ENCODE data around the gene LSM14A. TPM values are rescaled to one million over a fixed set of nuclear protein-coding genes. Genes with fewer than 3 reads are reported as not detected.
A peak's percentile ranks its signal among the peaks of the same experiment; 100 is the strongest.

LSM14A gene
- total RNA-seq, 1 experiment from 2014 or later: 161 TPM

DNA sequence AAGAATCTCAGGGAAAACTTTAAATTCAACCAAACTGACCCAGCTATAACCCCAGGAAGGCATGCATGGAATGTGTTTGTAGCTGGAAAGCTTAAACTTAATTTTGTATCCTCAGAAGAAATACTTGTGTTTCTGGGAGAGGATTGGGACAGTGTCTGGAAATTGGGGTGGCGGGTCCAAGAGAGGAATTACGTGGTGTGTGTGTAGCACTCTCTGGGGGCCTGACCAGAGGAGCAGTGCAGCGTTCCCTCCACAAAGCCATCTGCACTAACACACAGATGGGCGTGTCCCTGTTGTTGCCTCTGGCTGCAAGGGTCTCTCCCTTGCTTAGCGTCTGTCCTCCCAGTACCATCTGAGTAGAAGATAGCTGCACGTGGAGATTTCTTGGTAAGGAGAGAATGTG, 88.5 kb downstream of the LSM14A start:
- no peak overlapping the region for H3K4me3 Mint-ChIP-seq

More for the DNA sequence above, 88.5 kb downstream of the LSM14A start:
- Mint-ChIP-seq H3K27me3 (ENCODE audit: low read depth) (no peaks in the 10 kb centered on the region), H3K9me3 (no peaks in the 10 kb centered on the region), H3K36me3 (no peaks in the 10 kb centered on the region), H3K27ac (peak overlapping the region; percentile 71; the same call in 1 of the 2 replicates), H3K4me1 (peaks cover 34% of the 10 kb centered on the region)
- ATAC-seq: peak; percentile 66
- ChIA-PET POLR2A (no interaction called here), CTCF (interaction anchor here (1.0 to 1.3 kb wide), 3 partner anchors 20 to 219 kb away, joined by 3 to 5 read pairs (median 4); no protein-coding TSS in a partner anchor)
- DNase-seq (ENCODE audit: low spot score): no peak
- TF ChIP-seq ZBTB21 (CRISPR knock-in tag; IDR thresholded peaks at IDR 0.05; ENCODE audit: borderline replicate concordance) (no peak), ZNF396 (CRISPR knock-in tag; IDR thresholded peaks at IDR 0.05; ENCODE audit: borderline replicate concordance) (no peak), ZNF219 (CRISPR knock-in tag; IDR thresholded peaks at IDR 0.05; ENCODE audit: borderline replicate concordance) (no peak), MYBL2 (CRISPR knock-in tag; IDR thresholded peaks at IDR 0.05) (no peak), FOXJ3 (CRISPR knock-in tag; IDR thresholded peaks at IDR 0.05; ENCODE audit: borderline replicate concordance) (no peak)
- TF ChIP-seq, protein P1, sequence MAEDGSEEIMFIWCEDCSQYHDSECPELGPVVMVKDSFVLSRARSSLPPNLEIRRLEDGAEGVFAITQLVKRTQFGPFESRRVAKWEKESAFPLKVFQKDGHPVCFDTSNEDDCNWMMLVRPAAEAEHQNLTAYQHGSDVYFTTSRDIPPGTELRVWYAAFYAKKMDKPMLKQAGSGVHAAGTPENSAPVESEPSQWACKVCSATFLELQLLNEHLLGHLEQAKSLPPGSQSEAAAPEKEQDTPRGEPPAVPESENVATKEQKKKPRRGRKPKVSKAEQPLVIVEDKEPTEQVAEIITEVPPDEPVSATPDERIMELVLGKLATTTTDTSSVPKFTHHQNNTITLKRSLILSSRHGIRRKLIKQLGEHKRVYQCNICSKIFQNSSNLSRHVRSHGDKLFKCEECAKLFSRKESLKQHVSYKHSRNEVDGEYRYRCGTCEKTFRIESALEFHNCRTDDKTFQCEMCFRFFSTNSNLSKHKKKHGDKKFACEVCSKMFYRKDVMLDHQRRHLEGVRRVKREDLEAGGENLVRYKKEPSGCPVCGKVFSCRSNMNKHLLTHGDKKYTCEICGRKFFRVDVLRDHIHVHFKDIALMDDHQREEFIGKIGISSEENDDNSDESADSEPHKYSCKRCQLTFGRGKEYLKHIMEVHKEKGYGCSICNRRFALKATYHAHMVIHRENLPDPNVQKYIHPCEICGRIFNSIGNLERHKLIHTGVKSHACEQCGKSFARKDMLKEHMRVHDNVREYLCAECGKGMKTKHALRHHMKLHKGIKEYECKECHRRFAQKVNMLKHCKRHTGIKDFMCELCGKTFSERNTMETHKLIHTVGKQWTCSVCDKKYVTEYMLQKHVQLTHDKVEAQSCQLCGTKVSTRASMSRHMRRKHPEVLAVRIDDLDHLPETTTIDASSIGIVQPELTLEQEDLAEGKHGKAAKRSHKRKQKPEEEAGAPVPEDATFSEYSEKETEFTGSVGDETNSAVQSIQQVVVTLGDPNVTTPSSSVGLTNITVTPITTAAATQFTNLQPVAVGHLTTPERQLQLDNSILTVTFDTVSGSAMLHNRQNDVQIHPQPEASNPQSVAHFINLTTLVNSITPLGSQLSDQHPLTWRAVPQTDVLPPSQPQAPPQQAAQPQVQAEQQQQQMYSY (CRISPR knock-in tag; IDR thresholded peaks at IDR 0.05): no peak
- TF ChIP-seq, protein P2, sequence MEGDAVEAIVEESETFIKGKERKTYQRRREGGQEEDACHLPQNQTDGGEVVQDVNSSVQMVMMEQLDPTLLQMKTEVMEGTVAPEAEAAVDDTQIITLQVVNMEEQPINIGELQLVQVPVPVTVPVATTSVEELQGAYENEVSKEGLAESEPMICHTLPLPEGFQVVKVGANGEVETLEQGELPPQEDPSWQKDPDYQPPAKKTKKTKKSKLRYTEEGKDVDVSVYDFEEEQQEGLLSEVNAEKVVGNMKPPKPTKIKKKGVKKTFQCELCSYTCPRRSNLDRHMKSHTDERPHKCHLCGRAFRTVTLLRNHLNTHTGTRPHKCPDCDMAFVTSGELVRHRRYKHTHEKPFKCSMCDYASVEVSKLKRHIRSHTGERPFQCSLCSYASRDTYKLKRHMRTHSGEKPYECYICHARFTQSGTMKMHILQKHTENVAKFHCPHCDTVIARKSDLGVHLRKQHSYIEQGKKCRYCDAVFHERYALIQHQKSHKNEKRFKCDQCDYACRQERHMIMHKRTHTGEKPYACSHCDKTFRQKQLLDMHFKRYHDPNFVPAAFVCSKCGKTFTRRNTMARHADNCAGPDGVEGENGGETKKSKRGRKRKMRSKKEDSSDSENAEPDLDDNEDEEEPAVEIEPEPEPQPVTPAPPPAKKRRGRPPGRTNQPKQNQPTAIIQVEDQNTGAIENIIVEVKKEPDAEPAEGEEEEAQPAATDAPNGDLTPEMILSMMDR (IDR thresholded peaks at IDR 0.05): no peak
- TF ChIP-seq, protein P3, sequence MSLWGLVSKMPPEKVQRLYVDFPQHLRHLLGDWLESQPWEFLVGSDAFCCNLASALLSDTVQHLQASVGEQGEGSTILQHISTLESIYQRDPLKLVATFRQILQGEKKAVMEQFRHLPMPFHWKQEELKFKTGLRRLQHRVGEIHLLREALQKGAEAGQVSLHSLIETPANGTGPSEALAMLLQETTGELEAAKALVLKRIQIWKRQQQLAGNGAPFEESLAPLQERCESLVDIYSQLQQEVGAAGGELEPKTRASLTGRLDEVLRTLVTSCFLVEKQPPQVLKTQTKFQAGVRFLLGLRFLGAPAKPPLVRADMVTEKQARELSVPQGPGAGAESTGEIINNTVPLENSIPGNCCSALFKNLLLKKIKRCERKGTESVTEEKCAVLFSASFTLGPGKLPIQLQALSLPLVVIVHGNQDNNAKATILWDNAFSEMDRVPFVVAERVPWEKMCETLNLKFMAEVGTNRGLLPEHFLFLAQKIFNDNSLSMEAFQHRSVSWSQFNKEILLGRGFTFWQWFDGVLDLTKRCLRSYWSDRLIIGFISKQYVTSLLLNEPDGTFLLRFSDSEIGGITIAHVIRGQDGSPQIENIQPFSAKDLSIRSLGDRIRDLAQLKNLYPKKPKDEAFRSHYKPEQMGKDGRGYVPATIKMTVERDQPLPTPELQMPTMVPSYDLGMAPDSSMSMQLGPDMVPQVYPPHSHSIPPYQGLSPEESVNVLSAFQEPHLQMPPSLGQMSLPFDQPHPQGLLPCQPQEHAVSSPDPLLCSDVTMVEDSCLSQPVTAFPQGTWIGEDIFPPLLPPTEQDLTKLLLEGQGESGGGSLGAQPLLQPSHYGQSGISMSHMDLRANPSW (CRISPR knock-in tag; conservative IDR thresholded peaks at IDR 0.05; ENCODE audit: low read depth): no peak
- TF ChIP-seq, protein P4, sequence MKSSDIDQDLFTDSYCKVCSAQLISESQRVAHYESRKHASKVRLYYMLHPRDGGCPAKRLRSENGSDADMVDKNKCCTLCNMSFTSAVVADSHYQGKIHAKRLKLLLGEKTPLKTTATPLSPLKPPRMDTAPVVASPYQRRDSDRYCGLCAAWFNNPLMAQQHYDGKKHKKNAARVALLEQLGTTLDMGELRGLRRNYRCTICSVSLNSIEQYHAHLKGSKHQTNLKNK (CRISPR knock-in tag; IDR thresholded peaks at IDR 0.05): no peak
- TF ChIP-seq, protein P5, sequence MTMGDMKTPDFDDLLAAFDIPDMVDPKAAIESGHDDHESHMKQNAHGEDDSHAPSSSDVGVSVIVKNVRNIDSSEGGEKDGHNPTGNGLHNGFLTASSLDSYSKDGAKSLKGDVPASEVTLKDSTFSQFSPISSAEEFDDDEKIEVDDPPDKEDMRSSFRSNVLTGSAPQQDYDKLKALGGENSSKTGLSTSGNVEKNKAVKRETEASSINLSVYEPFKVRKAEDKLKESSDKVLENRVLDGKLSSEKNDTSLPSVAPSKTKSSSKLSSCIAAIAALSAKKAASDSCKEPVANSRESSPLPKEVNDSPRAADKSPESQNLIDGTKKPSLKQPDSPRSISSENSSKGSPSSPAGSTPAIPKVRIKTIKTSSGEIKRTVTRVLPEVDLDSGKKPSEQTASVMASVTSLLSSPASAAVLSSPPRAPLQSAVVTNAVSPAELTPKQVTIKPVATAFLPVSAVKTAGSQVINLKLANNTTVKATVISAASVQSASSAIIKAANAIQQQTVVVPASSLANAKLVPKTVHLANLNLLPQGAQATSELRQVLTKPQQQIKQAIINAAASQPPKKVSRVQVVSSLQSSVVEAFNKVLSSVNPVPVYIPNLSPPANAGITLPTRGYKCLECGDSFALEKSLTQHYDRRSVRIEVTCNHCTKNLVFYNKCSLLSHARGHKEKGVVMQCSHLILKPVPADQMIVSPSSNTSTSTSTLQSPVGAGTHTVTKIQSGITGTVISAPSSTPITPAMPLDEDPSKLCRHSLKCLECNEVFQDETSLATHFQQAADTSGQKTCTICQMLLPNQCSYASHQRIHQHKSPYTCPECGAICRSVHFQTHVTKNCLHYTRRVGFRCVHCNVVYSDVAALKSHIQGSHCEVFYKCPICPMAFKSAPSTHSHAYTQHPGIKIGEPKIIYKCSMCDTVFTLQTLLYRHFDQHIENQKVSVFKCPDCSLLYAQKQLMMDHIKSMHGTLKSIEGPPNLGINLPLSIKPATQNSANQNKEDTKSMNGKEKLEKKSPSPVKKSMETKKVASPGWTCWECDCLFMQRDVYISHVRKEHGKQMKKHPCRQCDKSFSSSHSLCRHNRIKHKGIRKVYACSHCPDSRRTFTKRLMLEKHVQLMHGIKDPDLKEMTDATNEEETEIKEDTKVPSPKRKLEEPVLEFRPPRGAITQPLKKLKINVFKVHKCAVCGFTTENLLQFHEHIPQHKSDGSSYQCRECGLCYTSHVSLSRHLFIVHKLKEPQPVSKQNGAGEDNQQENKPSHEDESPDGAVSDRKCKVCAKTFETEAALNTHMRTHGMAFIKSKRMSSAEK (CRISPR knock-in tag; IDR thresholded peaks at IDR 0.05; ENCODE audit: borderline replicate concordance): no peak
- TF ChIP-seq, protein P6, sequence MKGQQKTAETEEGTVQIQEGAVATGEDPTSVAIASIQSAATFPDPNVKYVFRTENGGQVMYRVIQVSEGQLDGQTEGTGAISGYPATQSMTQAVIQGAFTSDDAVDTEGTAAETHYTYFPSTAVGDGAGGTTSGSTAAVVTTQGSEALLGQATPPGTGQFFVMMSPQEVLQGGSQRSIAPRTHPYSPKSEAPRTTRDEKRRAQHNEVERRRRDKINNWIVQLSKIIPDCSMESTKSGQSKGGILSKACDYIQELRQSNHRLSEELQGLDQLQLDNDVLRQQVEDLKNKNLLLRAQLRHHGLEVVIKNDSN (CRISPR knock-in tag; IDR thresholded peaks at IDR 0.05): no peak
